Fibroblast of lung (primary cell): ENCODE data around the gene CDC42SE1.

Experiments used
- EZH2 ChIP-seq: IDR thresholded peaks from 2 replicates; pipeline ENCODE4 v1.5.1; 2012; ENCODE audit warnings: low read length, control low read depth, mild to moderate bottlenecking; ENCODE audit errors: missing control alignments
- TF ChIP-seq, protein P1 (sequence below), 2 donors: IDR thresholded peaks in 1 of 2; conservative IDR thresholded peaks in 1 of 2; 1 replicate in 1 of 2; 2 replicates in 1 of 2; pipeline ENCODE4 v1.5.1; 2011 to 2012; ENCODE audit warnings: low read length in 2 of 2, control low read depth in 1 of 2, inconsistent platforms in 1 of 2, low read depth in 1 of 2, mild to moderate bottlenecking in 1 of 2

DNA sequence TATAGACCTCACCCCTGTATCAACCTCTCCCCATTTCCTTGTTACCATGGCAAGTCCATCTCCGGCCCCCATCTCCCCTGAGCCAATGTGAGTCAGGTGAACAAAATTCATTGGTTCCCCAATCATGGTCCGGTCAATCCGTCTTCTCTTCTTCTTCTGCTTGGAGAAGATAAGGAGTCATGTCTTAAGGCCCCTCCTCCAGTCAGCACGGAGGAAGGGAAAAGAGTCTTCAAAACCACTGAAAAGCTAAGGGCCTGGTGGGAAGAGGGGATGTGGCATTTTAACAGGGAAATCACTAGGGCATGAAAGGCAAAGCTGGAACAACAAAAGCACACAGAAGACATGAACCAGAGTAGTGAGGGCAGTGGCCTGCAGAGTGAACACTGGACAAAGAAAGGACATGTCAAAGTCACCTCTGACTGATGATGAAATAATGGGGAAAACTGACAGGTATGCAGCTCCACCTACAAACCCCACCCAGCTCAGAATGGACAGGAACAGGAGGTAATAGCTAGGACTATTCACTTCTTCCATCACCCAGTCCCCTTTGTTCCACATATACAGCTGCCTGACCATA, 4.4 kb downstream of the CDC42SE1 start:
- TF ChIP-seq, protein P1, sequence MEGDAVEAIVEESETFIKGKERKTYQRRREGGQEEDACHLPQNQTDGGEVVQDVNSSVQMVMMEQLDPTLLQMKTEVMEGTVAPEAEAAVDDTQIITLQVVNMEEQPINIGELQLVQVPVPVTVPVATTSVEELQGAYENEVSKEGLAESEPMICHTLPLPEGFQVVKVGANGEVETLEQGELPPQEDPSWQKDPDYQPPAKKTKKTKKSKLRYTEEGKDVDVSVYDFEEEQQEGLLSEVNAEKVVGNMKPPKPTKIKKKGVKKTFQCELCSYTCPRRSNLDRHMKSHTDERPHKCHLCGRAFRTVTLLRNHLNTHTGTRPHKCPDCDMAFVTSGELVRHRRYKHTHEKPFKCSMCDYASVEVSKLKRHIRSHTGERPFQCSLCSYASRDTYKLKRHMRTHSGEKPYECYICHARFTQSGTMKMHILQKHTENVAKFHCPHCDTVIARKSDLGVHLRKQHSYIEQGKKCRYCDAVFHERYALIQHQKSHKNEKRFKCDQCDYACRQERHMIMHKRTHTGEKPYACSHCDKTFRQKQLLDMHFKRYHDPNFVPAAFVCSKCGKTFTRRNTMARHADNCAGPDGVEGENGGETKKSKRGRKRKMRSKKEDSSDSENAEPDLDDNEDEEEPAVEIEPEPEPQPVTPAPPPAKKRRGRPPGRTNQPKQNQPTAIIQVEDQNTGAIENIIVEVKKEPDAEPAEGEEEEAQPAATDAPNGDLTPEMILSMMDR (conservative IDR thresholded peaks at IDR 0.05 in 1 of 2, IDR thresholded peaks at IDR 0.05 in 1 of 2; ENCODE audit: low read depth in 1 of 2, low read length in 2 of 2), result no peak
- TF ChIP-seq EZH2, result no peak
